Chondrocyte (in vitro differentiated cells): Measurements from ENCODE around the gene GPATCH11. TPM values are rescaled to one million over a fixed set of nuclear protein-coding genes. Genes with fewer than 3 reads are reported as not detected.

Source experiments
- DNase-seq: peaks from one replicate; pipeline ENCODE4 v3.0.0; 2021; ENCODE audit warnings: mixed read lengths, low spot score
- H3K27ac Mint-ChIP-seq: one replicate; pipeline ENCODE4 v1.8.0; 2021; ENCODE audit warnings: mild to moderate bottlenecking, moderate library complexity, mixed read lengths; ENCODE audit not compliant: unreplicated experiment
- H3K27me3 Mint-ChIP-seq: 2 replicates; pipeline ENCODE4 v1.8.0; 2021; ENCODE audit warnings: low read depth, mixed read lengths
- H3K36me3 Mint-ChIP-seq: 2 replicates; pipeline ENCODE4 v1.8.0; 2021; ENCODE audit warnings: low read depth, mixed read lengths
- H3K4me1 Mint-ChIP-seq: 2 replicates; pipeline ENCODE4 v1.8.0; 2021; ENCODE audit warnings: low read depth, mild to moderate bottlenecking, mixed read lengths
- H3K4me3 Mint-ChIP-seq: one replicate; pipeline ENCODE4 v1.8.0; 2021; ENCODE audit warnings: mild to moderate bottlenecking, moderate library complexity, mixed read lengths; ENCODE audit not compliant: unreplicated experiment
- H3K9me3 Mint-ChIP-seq: 2 replicates; pipeline ENCODE4 v1.8.0; 2021; ENCODE audit warnings: low read depth, mixed read lengths
- total RNA-seq: library from RNA; stranded (reverse); gene quantifications from 3 replicates; pipeline ENCODE4 v1.2.1, GENCODE V29; 2021
- TF ChIP-seq, protein P1 (sequence below): fragments of 200-600 bp; sonication (generic); IDR thresholded peaks from 2 replicates; pipeline ENCODE4 v1.5.0; 2021; ENCODE audit warnings: antibody characterized with exemption, mild to moderate bottlenecking, moderate library complexity

The GPATCH11 gene
- total RNA-seq, 1 donor from 2014 or later: 6.4 TPM

- no peak overlapping the region for H3K4me3 Mint-ChIP-seq
- peaks cover 14% of the 10 kb centered on the region for H3K4me1 Mint-ChIP-seq
- H3K27ac Mint-ChIP-seq: no peak overlapping the region
- no peaks in the 10 kb centered on the region for H3K27me3 Mint-ChIP-seq
- peaks cover 29% of the 10 kb centered on the region for H3K36me3 Mint-ChIP-seq
- TF ChIP-seq, protein P1, sequence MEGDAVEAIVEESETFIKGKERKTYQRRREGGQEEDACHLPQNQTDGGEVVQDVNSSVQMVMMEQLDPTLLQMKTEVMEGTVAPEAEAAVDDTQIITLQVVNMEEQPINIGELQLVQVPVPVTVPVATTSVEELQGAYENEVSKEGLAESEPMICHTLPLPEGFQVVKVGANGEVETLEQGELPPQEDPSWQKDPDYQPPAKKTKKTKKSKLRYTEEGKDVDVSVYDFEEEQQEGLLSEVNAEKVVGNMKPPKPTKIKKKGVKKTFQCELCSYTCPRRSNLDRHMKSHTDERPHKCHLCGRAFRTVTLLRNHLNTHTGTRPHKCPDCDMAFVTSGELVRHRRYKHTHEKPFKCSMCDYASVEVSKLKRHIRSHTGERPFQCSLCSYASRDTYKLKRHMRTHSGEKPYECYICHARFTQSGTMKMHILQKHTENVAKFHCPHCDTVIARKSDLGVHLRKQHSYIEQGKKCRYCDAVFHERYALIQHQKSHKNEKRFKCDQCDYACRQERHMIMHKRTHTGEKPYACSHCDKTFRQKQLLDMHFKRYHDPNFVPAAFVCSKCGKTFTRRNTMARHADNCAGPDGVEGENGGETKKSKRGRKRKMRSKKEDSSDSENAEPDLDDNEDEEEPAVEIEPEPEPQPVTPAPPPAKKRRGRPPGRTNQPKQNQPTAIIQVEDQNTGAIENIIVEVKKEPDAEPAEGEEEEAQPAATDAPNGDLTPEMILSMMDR: no peak
- no peak for DNase-seq
- H3K9me3 Mint-ChIP-seq: no peaks in the 10 kb centered on the region
Measured at GRCh38 chr2:37102588-37102987, 18.3 kb downstream of the GPATCH11 start.

DNA sequence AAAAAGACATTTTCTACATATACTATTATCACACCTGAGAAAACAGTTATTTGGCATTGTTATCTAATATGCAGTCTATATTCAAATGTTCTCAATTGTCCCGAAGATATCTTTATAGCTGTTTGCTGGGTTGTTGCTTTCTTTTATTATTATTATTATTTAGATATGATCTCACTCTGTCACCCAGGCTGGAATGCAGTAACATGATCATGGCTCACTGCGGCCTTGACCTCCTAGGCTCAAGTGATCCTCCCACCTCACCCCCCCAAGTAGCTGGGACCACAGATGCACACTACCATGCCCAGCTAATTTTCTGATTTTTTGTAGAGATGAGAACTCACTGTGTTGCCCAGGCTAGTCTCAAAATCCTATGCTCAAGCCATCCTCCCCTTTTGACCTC is 19.9 kb downstream of the GPATCH11 start:
- H3K9me3 Mint-ChIP-seq: no peaks in the 10 kb centered on the region
- H3K27ac Mint-ChIP-seq: peak overlapping the region; percentile 30
- no peak for DNase-seq
- H3K4me1 Mint-ChIP-seq: peaks cover 14% of the 10 kb centered on the region
- TF ChIP-seq, protein P1: no peak
- H3K36me3 Mint-ChIP-seq: peaks cover 39% of the 10 kb centered on the region
- H3K4me3 Mint-ChIP-seq: no peak overlapping the region
- H3K27me3 Mint-ChIP-seq: no peaks in the 10 kb centered on the region

GRCh38 chr2:37105150-37105549 is 20.8 kb downstream of the GPATCH11 start:
- Mint-ChIP-seq H3K9me3 (no peaks in the 10 kb centered on the region), H3K36me3 (peaks cover 39% of the 10 kb centered on the region), H3K27ac (no peak overlapping the region), H3K27me3 (no peaks in the 10 kb centered on the region), H3K4me3 (no peak overlapping the region), H3K4me1 (peaks cover 14% of the 10 kb centered on the region)
- TF ChIP-seq, protein P1: no peak
- DNase-seq: no peak

DNA sequence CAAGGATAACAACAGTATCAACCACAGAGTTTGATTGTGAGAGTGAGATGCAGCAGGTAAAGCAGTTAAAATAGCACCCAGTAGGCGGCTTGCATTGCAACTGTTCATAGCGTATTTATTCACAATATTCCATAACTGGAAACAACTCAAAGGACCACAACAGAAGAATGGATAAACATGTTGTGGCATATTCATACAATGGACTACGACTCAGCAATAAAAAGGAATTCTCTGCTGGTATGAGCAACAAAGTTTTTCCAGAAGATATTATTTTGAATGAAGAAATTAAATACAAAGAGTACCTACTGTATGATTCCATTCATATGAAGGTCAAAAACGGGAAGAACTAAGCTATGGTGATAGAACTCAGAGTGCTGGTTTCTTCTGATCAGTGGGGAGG is 25.2 kb downstream of the GPATCH11 start:
- no peaks in the 10 kb centered on the region for H3K9me3 Mint-ChIP-seq
- TF ChIP-seq, protein P1: no peak
- no peak for DNase-seq
- no peaks in the 10 kb centered on the region for H3K27me3 Mint-ChIP-seq
- H3K4me3 Mint-ChIP-seq: no peak overlapping the region
- H3K27ac Mint-ChIP-seq: no peak overlapping the region
- peaks cover 2% of the 10 kb centered on the region for H3K4me1 Mint-ChIP-seq
- peaks cover 35% of the 10 kb centered on the region for H3K36me3 Mint-ChIP-seq

DNA sequence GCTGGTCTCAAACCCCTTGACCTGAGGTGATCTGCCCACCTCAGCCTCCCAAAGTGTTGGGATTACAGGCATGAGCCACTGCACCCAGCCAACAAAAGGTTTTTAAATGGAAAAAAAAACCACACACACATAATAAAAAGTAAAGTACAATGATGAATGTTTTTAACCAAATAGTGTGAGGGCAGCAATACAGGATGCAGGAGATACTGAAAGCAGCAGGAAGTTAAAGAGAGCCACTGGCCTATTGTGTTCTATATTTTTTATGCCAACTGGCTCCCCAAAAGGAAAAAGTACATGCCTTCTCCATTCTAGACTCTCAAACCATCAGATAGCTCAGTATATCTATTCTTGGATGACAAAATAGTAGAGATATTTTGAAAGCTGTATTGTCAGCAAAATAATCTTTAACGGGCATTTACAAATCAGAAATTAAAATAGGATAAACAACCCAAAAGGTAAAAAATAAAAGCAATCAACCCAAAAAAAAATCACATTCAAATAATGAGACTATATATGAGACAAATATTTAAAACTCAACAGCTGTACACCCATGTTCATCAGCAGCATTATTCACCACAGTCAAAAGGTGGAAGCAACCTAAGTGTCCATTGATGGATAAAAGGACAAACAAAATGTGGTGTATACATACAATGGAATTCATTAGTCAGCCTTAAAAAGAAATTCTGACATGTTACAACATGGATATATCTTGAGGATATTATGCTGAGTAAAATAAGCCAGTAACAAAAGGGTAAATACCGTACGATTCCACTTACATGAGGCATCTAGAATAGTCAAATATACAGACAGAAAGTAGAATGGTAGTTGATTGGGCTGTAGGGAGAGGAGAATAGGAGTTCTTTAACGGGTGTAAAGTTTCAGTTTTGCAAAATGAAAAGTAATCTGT is 26.2 kb downstream of the GPATCH11 start:
- Mint-ChIP-seq H3K27ac (no peak overlapping the region), H3K4me1 (no peaks in the 10 kb centered on the region), H3K9me3 (no peaks in the 10 kb centered on the region), H3K36me3 (peaks cover 29% of the 10 kb centered on the region), H3K4me3 (no peak overlapping the region), H3K27me3 (no peaks in the 10 kb centered on the region)
- no peak for DNase-seq
- TF ChIP-seq, protein P1: no peak
